Gastroesophageal sphincter (tissue), 3 donors: ENCODE measurements around the gene FAM168A.

Source experiments
- POLR2A ChIP-seq, 2 donors: fragments of 450-650 bp; IDR thresholded peaks; one replicate each; pipeline ENCODE4 v1.6.1; 2017; ENCODE audit warnings: antibody characterized with exemption in 2 of 2, mild to moderate bottlenecking in 2 of 2, moderate library complexity in 1 of 2
- TF ChIP-seq, protein P1 (sequence below), 4 experiments: fragments of 200-600 bp in 2 of 4; fragments of 450-650 bp in 2 of 4; sonication (generic) in 1 of 4; IDR thresholded peaks; one replicate each; pipeline ENCODE4 v1.5.1; 2017 to 2019; ENCODE audit warnings: antibody characterized with exemption in 4 of 4, mild to moderate bottlenecking in 2 of 4, moderate library complexity in 2 of 4

DNA sequence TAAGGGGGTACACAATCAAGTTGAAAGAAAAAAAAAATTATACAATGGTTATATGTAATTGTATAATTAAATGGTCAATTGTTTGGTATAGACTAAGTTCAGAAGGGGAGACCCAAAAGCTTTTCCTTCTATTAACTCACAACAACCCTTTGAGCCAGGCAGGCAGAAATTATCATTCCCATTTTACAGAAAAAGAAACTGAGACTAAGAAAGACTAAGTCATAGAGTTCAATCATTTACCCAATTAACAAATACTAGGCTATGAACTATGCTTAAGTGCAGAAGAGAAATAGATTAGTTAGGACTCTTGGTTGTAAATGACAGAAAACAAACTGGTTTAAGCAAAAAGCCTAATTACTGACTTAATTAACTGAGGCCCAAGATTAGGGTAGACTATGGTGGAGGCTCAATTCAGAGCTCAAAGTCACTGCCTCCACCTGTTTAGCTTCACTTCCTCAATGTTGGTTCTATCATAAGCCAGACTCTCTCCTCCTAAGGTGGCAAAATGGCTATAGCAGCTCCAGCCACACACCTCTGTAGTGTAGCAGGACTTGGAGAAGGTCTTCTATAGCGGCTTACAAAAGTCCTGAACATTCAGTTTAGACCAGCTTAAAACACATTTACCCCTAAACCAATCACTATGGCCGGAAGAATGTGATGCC lies 34.2 kb downstream of the FAM168A start:
- no peak for TF ChIP-seq POLR2A (IDR thresholded peaks at IDR 0.05)
- TF ChIP-seq, protein P1, sequence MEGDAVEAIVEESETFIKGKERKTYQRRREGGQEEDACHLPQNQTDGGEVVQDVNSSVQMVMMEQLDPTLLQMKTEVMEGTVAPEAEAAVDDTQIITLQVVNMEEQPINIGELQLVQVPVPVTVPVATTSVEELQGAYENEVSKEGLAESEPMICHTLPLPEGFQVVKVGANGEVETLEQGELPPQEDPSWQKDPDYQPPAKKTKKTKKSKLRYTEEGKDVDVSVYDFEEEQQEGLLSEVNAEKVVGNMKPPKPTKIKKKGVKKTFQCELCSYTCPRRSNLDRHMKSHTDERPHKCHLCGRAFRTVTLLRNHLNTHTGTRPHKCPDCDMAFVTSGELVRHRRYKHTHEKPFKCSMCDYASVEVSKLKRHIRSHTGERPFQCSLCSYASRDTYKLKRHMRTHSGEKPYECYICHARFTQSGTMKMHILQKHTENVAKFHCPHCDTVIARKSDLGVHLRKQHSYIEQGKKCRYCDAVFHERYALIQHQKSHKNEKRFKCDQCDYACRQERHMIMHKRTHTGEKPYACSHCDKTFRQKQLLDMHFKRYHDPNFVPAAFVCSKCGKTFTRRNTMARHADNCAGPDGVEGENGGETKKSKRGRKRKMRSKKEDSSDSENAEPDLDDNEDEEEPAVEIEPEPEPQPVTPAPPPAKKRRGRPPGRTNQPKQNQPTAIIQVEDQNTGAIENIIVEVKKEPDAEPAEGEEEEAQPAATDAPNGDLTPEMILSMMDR (IDR thresholded peaks at IDR 0.05): no peak
